SK-N-SH treated with all-trans-retinoic acid at 6 μM for 48 hours (cell line): ENCODE data around the gene NEK1.

Source experiments
- ATAC-seq: fragments of 200-7000 bp; cut with Tn5 transposase; 3 replicates; pipeline ENCODE4 v1.9.1; 2020; ENCODE audit warnings: mild to moderate bottlenecking, moderate library complexity
- CREB5 ChIP-seq: fragments of 250-450 bp; sonication (Bioruptor Pico); IDR thresholded peaks from 2 replicates; pipeline ENCODE4 v1.5.1; 2020; ENCODE audit warnings: low read depth, mild to moderate bottlenecking, moderate library complexity
- CSDC2 ChIP-seq: fragments of 250-450 bp; sonication (Bioruptor Pico); IDR thresholded peaks from 2 replicates; pipeline ENCODE4 v1.5.0; 2020; ENCODE audit warnings: mild to moderate bottlenecking, moderate library complexity
- CSRNP3 ChIP-seq: fragments of 250-450 bp; sonication (Bioruptor Pico); IDR thresholded peaks from 2 replicates; pipeline ENCODE4 v1.5.1; 2021; ENCODE audit warnings: mild to moderate bottlenecking, moderate library complexity
- ESRRG ChIP-seq: fragments of 250-450 bp; sonication (Bioruptor Pico); IDR thresholded peaks from 2 replicates; pipeline ENCODE4 v1.6.1; 2021; ENCODE audit warnings: mild to moderate bottlenecking
- GLIS3 ChIP-seq: fragments of 250-450 bp; sonication (Bioruptor Pico); IDR thresholded peaks from 2 replicates; pipeline ENCODE4 v1.5.0; 2020; ENCODE audit warnings: mild to moderate bottlenecking, moderate library complexity
- ISL1 ChIP-seq: fragments of 250-450 bp; sonication (Bioruptor Pico); IDR thresholded peaks from 2 replicates; pipeline ENCODE4 v2.1.2; 2022; ENCODE audit warnings: mild to moderate bottlenecking, moderate library complexity
- OSR1 ChIP-seq: fragments of 250-450 bp; sonication (Bioruptor Pico); IDR thresholded peaks from 2 replicates; pipeline ENCODE4 v1.8.0; 2022; ENCODE audit warnings: moderate library complexity, mild to moderate bottlenecking, inconsistent platforms
- RARB ChIP-seq: fragments of 250-450 bp; sonication (Bioruptor Pico); IDR thresholded peaks from 2 replicates; pipeline ENCODE4 v1.8.0; 2021; ENCODE audit warnings: mild to moderate bottlenecking, moderate library complexity
- SNAI2 ChIP-seq: fragments of 250-450 bp; sonication (Bioruptor Pico); IDR thresholded peaks from 2 replicates; pipeline ENCODE4 v1.5.0; 2020; ENCODE audit warnings: mild to moderate bottlenecking, moderate library complexity
- TCF4 ChIP-seq: fragments of 250-450 bp; sonication (Bioruptor Pico); IDR thresholded peaks from 2 replicates; pipeline ENCODE4 v1.8.0; 2021; ENCODE audit warnings: mild to moderate bottlenecking, moderate library complexity, borderline replicate concordance
- TOX ChIP-seq: fragments of 250-450 bp; sonication (Bioruptor Pico); IDR thresholded peaks from 2 replicates; pipeline ENCODE4 v1.8.0; 2021; ENCODE audit warnings: mild to moderate bottlenecking, moderate library complexity, borderline replicate concordance
- ZC3H10 ChIP-seq: fragments of 250-450 bp; sonication (Bioruptor Pico); IDR thresholded peaks from 2 replicates; pipeline ENCODE4 v1.5.1; 2021; ENCODE audit warnings: mild to moderate bottlenecking, moderate library complexity
- ZFP3 ChIP-seq: fragments of 250-450 bp; sonication (Bioruptor Pico); IDR thresholded peaks from 2 replicates; pipeline ENCODE4 v1.5.0; 2020; ENCODE audit warnings: mild to moderate bottlenecking, moderate library complexity
- ZFP30 ChIP-seq: fragments of 450-650 bp; formaldehyde crosslinking; IDR thresholded peaks from 2 replicates; pipeline ENCODE4 v1.5.0; 2022; ENCODE audit warnings: mild to moderate bottlenecking, moderate library complexity
- ZNF565 ChIP-seq: fragments of 450-650 bp; formaldehyde crosslinking; conservative IDR thresholded peaks from 2 replicates; pipeline ENCODE4 v1.5.0; 2020; ENCODE audit warnings: low read depth, mild to moderate bottlenecking, moderate library complexity
- ZNF8 ChIP-seq: fragments of 450-650 bp; formaldehyde crosslinking; IDR thresholded peaks from 2 replicates; pipeline ENCODE4 v1.5.0; 2020; ENCODE audit warnings: mild to moderate bottlenecking, moderate library complexity
- TF ChIP-seq, protein P1 (sequence below): fragments of 250-450 bp; sonication (Bioruptor Pico); IDR thresholded peaks from 2 replicates; pipeline ENCODE4 v1.5.0; 2020; ENCODE audit warnings: mild to moderate bottlenecking, moderate library complexity
- TF ChIP-seq, protein P2 (sequence below): fragments of 250-450 bp; sonication (Bioruptor Pico); IDR thresholded peaks from 2 replicates; pipeline ENCODE4 v1.8.0; 2020; ENCODE audit warnings: mild to moderate bottlenecking, moderate library complexity, borderline replicate concordance
- TF ChIP-seq, protein P3 (sequence below): fragments of 250-450 bp; sonication (Bioruptor Pico); IDR thresholded peaks from 2 replicates; pipeline ENCODE4 v1.8.0; 2021; ENCODE audit warnings: low read depth, mild to moderate bottlenecking, moderate library complexity, borderline replicate concordance

NEK1 gene

GRCh38 chr4:169416997-169417396, 195.4 kb downstream of the NEK1 start:
- TF ChIP-seq ZFP3 (CRISPR knock-in tag) (no peak), ZFP30 (CRISPR knock-in tag) (no peak), ESRRG (CRISPR knock-in tag) (no peak), ZNF565 (CRISPR knock-in tag) (no peak), TOX (CRISPR knock-in tag) (no peak), GLIS3 (CRISPR knock-in tag) (no peak), ZNF8 (CRISPR knock-in tag) (no peak), ISL1 (no peak), CSDC2 (CRISPR knock-in tag) (no peak), CSRNP3 (CRISPR knock-in tag) (no peak), RARB (CRISPR knock-in tag) (no peak), CREB5 (CRISPR knock-in tag) (no peak), TCF4 (CRISPR knock-in tag) (no peak), SNAI2 (CRISPR knock-in tag) (no peak)
- TF ChIP-seq, protein P1, sequence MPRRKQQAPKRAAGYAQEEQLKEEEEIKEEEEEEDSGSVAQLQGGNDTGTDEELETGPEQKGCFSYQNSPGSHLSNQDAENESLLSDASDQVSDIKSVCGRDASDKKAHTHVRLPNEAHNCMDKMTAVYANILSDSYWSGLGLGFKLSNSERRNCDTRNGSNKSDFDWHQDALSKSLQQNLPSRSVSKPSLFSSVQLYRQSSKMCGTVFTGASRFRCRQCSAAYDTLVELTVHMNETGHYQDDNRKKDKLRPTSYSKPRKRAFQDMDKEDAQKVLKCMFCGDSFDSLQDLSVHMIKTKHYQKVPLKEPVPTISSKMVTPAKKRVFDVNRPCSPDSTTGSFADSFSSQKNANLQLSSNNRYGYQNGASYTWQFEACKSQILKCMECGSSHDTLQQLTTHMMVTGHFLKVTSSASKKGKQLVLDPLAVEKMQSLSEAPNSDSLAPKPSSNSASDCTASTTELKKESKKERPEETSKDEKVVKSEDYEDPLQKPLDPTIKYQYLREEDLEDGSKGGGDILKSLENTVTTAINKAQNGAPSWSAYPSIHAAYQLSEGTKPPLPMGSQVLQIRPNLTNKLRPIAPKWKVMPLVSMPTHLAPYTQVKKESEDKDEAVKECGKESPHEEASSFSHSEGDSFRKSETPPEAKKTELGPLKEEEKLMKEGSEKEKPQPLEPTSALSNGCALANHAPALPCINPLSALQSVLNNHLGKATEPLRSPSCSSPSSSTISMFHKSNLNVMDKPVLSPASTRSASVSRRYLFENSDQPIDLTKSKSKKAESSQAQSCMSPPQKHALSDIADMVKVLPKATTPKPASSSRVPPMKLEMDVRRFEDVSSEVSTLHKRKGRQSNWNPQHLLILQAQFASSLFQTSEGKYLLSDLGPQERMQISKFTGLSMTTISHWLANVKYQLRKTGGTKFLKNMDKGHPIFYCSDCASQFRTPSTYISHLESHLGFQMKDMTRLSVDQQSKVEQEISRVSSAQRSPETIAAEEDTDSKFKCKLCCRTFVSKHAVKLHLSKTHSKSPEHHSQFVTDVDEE (CRISPR knock-in tag): no peak
- TF ChIP-seq, protein P2, sequence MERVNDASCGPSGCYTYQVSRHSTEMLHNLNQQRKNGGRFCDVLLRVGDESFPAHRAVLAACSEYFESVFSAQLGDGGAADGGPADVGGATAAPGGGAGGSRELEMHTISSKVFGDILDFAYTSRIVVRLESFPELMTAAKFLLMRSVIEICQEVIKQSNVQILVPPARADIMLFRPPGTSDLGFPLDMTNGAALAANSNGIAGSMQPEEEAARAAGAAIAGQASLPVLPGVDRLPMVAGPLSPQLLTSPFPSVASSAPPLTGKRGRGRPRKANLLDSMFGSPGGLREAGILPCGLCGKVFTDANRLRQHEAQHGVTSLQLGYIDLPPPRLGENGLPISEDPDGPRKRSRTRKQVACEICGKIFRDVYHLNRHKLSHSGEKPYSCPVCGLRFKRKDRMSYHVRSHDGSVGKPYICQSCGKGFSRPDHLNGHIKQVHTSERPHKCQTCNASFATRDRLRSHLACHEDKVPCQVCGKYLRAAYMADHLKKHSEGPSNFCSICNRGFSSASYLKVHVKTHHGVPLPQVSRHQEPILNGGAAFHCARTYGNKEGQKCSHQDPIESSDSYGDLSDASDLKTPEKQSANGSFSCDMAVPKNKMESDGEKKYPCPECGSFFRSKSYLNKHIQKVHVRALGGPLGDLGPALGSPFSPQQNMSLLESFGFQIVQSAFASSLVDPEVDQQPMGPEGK (CRISPR knock-in tag): no peak
- TF ChIP-seq, protein P3, sequence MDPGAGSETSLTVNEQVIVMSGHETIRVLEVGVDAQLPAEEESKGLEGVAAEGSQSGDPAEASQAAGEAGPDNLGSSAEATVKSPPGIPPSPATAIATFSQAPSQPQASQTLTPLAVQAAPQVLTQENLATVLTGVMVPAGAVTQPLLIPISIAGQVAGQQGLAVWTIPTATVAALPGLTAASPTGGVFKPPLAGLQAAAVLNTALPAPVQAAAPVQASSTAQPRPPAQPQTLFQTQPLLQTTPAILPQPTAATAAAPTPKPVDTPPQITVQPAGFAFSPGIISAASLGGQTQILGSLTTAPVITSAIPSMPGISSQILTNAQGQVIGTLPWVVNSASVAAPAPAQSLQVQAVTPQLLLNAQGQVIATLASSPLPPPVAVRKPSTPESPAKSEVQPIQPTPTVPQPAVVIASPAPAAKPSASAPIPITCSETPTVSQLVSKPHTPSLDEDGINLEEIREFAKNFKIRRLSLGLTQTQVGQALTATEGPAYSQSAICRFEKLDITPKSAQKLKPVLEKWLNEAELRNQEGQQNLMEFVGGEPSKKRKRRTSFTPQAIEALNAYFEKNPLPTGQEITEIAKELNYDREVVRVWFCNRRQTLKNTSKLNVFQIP (CRISPR knock-in tag): no peak
- no peak for ATAC-seq

DNA sequence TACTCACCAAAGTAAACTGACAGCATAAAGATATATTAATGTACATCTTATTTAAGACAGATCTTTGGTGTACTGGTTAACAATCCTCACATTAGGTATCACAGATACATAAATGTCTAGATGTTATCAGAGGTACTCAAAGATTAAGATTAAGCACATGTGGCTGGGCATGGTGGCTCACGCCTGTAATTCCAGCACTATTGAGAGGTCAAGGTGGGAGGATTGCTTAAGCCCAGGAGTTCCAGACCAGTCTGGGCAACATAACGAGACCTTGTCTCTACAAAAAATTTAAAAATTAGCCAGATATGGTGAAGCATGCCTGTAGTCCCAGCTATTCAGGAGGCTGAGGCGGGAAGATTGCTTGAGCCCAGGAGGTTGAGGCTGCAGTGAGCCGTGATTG, 195.9 kb downstream of the NEK1 start:
- ATAC-seq: no peak

More for the DNA sequence above, 195.9 kb downstream of the NEK1 start:
- TF ChIP-seq ZFP3 (CRISPR knock-in tag): no peak
- TF ChIP-seq SNAI2 (CRISPR knock-in tag): no peak
- TF ChIP-seq ZC3H10 (CRISPR knock-in tag): no peak
- TF ChIP-seq OSR1: no peak
- TF ChIP-seq, protein P1 (CRISPR knock-in tag): no peak
- no peak for TF ChIP-seq CREB5 (CRISPR knock-in tag)
- no peak for TF ChIP-seq TOX (CRISPR knock-in tag)
- TF ChIP-seq TCF4 (CRISPR knock-in tag): no peak
- no peak for TF ChIP-seq ZNF8 (CRISPR knock-in tag)
- no peak for TF ChIP-seq ESRRG (CRISPR knock-in tag)
- TF ChIP-seq ZNF565 (CRISPR knock-in tag): no peak
- no peak for TF ChIP-seq RARB (CRISPR knock-in tag)
